ENCODE data around the gene EIF3F.
A peak's percentile ranks its signal among the peaks of the same experiment; 100 is the strongest.

Gene EIF3F

GRCh38 chr11:7986768-7987559 is at the start of gene EIF3F:
Gene EIF3F, plus strand, starts transcription at chr11:7987337. Its CDS starts 16 bp downstream, at chr11:7987353.
- TF ChIP-seq TCF12 (IDR thresholded peaks at IDR 0.05; ENCODE audit: low read depth), result peak; percentile 65
- TF ChIP-seq CREB1 (IDR thresholded peaks at IDR 0.05; ENCODE audit: low read depth), result peak; percentile 69
- TF ChIP-seq MAX (IDR thresholded peaks at IDR 0.05), result peak; percentile 72
- TF ChIP-seq TEAD4 (IDR thresholded peaks at IDR 0.05), result peak; percentile 90
- TF ChIP-seq CEBPB (IDR thresholded peaks at IDR 0.05), result peak; percentile 19; the same call in 1 of the 2 replicates
- peak; percentile 77; the same call in 1 of the 2 replicates for TF ChIP-seq FOXM1 (IDR thresholded peaks at IDR 0.05; ENCODE audit: borderline replicate concordance, low read depth)
- peak; percentile 98 for TF ChIP-seq USF1 (IDR thresholded peaks at IDR 0.05)
- no peak for TF ChIP-seq REST (IDR thresholded peaks at IDR 0.05; ENCODE audit: low read depth)
- peak; percentile 86 for TF ChIP-seq RAD21 (IDR thresholded peaks at IDR 0.05; ENCODE audit: low read depth)
- TF ChIP-seq EGR1 (IDR thresholded peaks at IDR 0.05), result no peak
- peak; percentile 93 for TF ChIP-seq YY1 (IDR thresholded peaks at IDR 0.05; ENCODE audit: low read depth)
- peak; percentile 75 for TF ChIP-seq TAF1 (IDR thresholded peaks at IDR 0.05; ENCODE audit: low read depth)
- TF ChIP-seq NFIC (IDR thresholded peaks at IDR 0.05), result peak; percentile 40; the same call in 1 of the 2 replicates
- TF ChIP-seq EP300 (IDR thresholded peaks at IDR 0.05; ENCODE audit: borderline replicate concordance), result no peak
- TF ChIP-seq ZBTB7A (IDR thresholded peaks at IDR 0.05; ENCODE audit: low read depth), result no peak

GRCh38 chr11:7941146-7941545 is 46.0 kb upstream of the EIF3F start:
- no peak for TF ChIP-seq TCF12 (IDR thresholded peaks at IDR 0.05; ENCODE audit: low read depth)
- TF ChIP-seq TEAD4 (IDR thresholded peaks at IDR 0.05), result no peak
- no peak for TF ChIP-seq REST (IDR thresholded peaks at IDR 0.05; ENCODE audit: low read depth)
- no peak for TF ChIP-seq NFIC (IDR thresholded peaks at IDR 0.05)
- TF ChIP-seq YY1 (IDR thresholded peaks at IDR 0.05; ENCODE audit: low read depth), result no peak
- TF ChIP-seq FOXM1 (IDR thresholded peaks at IDR 0.05; ENCODE audit: borderline replicate concordance, low read depth), result no peak
- no peak for TF ChIP-seq EGR1 (IDR thresholded peaks at IDR 0.05)

GRCh38 chr11:7941608-7942007 is 45.5 kb upstream of the EIF3F start, which contains the start of gene OR10A3:
Gene OR10A3, minus strand, starts transcription at chr11:7941708. Its CDS starts 2,188 bp downstream, at chr11:7939520.
- TF ChIP-seq TAF1 (IDR thresholded peaks at IDR 0.05; ENCODE audit: low read depth) (no peak), TCF12 (IDR thresholded peaks at IDR 0.05; ENCODE audit: low read depth) (no peak), USF1 (IDR thresholded peaks at IDR 0.05) (no peak), RAD21 (IDR thresholded peaks at IDR 0.05; ENCODE audit: low read depth) (no peak), ZBTB7A (IDR thresholded peaks at IDR 0.05; ENCODE audit: low read depth) (no peak), TEAD4 (IDR thresholded peaks at IDR 0.05) (no peak), CEBPB (IDR thresholded peaks at IDR 0.05) (no peak), REST (IDR thresholded peaks at IDR 0.05; ENCODE audit: low read depth) (no peak)

- TF ChIP-seq YY1 (IDR thresholded peaks at IDR 0.05; ENCODE audit: low read depth), result no peak
- no peak for TF ChIP-seq EGR1 (IDR thresholded peaks at IDR 0.05)
- no peak for TF ChIP-seq TAF1 (IDR thresholded peaks at IDR 0.05; ENCODE audit: low read depth)
- TF ChIP-seq USF1 (IDR thresholded peaks at IDR 0.05), result no peak
- TF ChIP-seq FOXM1 (IDR thresholded peaks at IDR 0.05; ENCODE audit: borderline replicate concordance, low read depth), result no peak
- TF ChIP-seq RAD21 (IDR thresholded peaks at IDR 0.05; ENCODE audit: low read depth), result no peak
- TF ChIP-seq TEAD4 (IDR thresholded peaks at IDR 0.05), result no peak
- TF ChIP-seq ZBTB7A (IDR thresholded peaks at IDR 0.05; ENCODE audit: low read depth), result no peak
- no peak for TF ChIP-seq MAX (IDR thresholded peaks at IDR 0.05)
- TF ChIP-seq TCF12 (IDR thresholded peaks at IDR 0.05; ENCODE audit: low read depth), result no peak
- TF ChIP-seq EP300 (IDR thresholded peaks at IDR 0.05; ENCODE audit: borderline replicate concordance), result no peak
- no peak for TF ChIP-seq NFIC (IDR thresholded peaks at IDR 0.05)
- no peak for TF ChIP-seq CEBPB (IDR thresholded peaks at IDR 0.05)
- TF ChIP-seq CREB1 (IDR thresholded peaks at IDR 0.05; ENCODE audit: low read depth), result no peak
- no peak for TF ChIP-seq REST (IDR thresholded peaks at IDR 0.05; ENCODE audit: low read depth)
Measured at GRCh38 chr11:7944123-7944522, 43.0 kb upstream of the EIF3F start.
